Measurements from ENCODE around the gene PRKN.

- TF ChIP-seq CTCF (IDR thresholded peaks at IDR 0.05; ENCODE audit: borderline replicate concordance, extremely low read depth, low read length, poor library complexity, severe bottlenecking) = no peak
- no peak for TF ChIP-seq EZH2 (IDR thresholded peaks at IDR 0.05; ENCODE audit: borderline replicate concordance, low read depth, low read length, severe bottlenecking)
Measured at GRCh38 chr6:161302949-161303348, 1424.6 kb downstream of the PRKN start.

Measured in DND-41 (cell line).